Measurements from ENCODE around the gene ZBTB6.
"Not testable (repeated sequence)": the region's sequence is repeated elsewhere in the genome, so short reads cannot be mapped to it uniquely, and the experiment has no call there.

Gene ZBTB6

GRCh38 chr9:122922713-122923112 lies 9.6 kb upstream of the ZBTB6 start:
- DNase-seq (ENCODE audit: extremely low read depth, insufficient read length): no peak
- H3K4me3 ChIP-seq (replicated peaks; ENCODE audit: low read depth, low read length): no peak overlapping the region
- H3K36me3 ChIP-seq (ENCODE audit: control insufficient read depth, insufficient read depth, low read length): peaks cover 3% of the 10 kb centered on the region
- TF ChIP-seq CTCF (IDR thresholded peaks at IDR 0.05; ENCODE audit: insufficient read depth, low read length, poor library complexity, severe bottlenecking): no peak
- H3K27me3 ChIP-seq (replicated peaks; ENCODE audit: control insufficient read depth, insufficient read depth, low read length): no peaks in the 10 kb centered on the region

- no peak for DNase-seq (ENCODE audit: extremely low read depth, insufficient read length)
- peaks cover 3% of the 10 kb centered on the region for H3K36me3 ChIP-seq (ENCODE audit: control insufficient read depth, insufficient read depth, low read length)
- H3K4me3 ChIP-seq (replicated peaks; ENCODE audit: low read depth, low read length): no peak overlapping the region
- TF ChIP-seq CTCF (IDR thresholded peaks at IDR 0.05; ENCODE audit: insufficient read depth, low read length, poor library complexity, severe bottlenecking): no peak
- H3K27me3 ChIP-seq (replicated peaks; ENCODE audit: control insufficient read depth, insufficient read depth, low read length): no peaks in the 10 kb centered on the region
Measured at GRCh38 chr9:122918310-122918709, 5.2 kb upstream of the ZBTB6 start.

- peak overlapping the region; percentile 82 for H3K4me3 ChIP-seq (replicated peaks; ENCODE audit: low read depth, low read length)
- no peaks in the 10 kb centered on the region for H3K27me3 ChIP-seq (replicated peaks; ENCODE audit: control insufficient read depth, insufficient read depth, low read length)
- peaks cover 3% of the 10 kb centered on the region; the same call in 1 of the 2 replicates for H3K36me3 ChIP-seq (ENCODE audit: control insufficient read depth, insufficient read depth, low read length)
- TF ChIP-seq CTCF (IDR thresholded peaks at IDR 0.05; ENCODE audit: insufficient read depth, low read length, poor library complexity, severe bottlenecking): no peak
- DNase-seq (ENCODE audit: extremely low read depth, insufficient read length): no peak
Measured at GRCh38 chr9:122912671-122912963, 506 bp downstream of the ZBTB6 start.

GRCh38 chr9:122906122-122906521 lies 7.0 kb downstream of the ZBTB6 start:
- not testable (repeated sequence) for H3K36me3 ChIP-seq (ENCODE audit: control insufficient read depth, insufficient read depth, low read length); H3K4me3 ChIP-seq (replicated peaks; ENCODE audit: low read depth, low read length); H3K27me3 ChIP-seq (replicated peaks; ENCODE audit: control insufficient read depth, insufficient read depth, low read length); DNase-seq (ENCODE audit: extremely low read depth, insufficient read length)

- DNase-seq (ENCODE audit: extremely low read depth, insufficient read length): peak; percentile 92
- Histone ChIP-seq H3K4me3 (replicated peaks; ENCODE audit: low read depth, low read length) (peak within 1 kb of the TSS; percentile 86), H3K36me3 (ENCODE audit: control insufficient read depth, insufficient read depth, low read length) (no peaks in the 10 kb centered on the region), H3K27me3 (replicated peaks; ENCODE audit: control insufficient read depth, insufficient read depth, low read length) (no peaks in the 10 kb centered on the region)
- no peak for TF ChIP-seq CTCF (IDR thresholded peaks at IDR 0.05; ENCODE audit: insufficient read depth, low read length, poor library complexity, severe bottlenecking)
Measured at GRCh38 chr9:122904823-122905710, 8.1 kb downstream of the ZBTB6 start, which contains the start of gene RC3H2. RC3H2 (minus strand) TSS chr9:122905359; CDS start chr9:122897509, 7,850 bp downstream.

- Histone ChIP-seq H3K36me3 (ENCODE audit: control insufficient read depth, insufficient read depth, low read length) (no peaks in the 10 kb centered on the region), H3K4me3 (replicated peaks; ENCODE audit: low read depth, low read length) (peak overlapping the region; percentile 86), H3K27me3 (replicated peaks; ENCODE audit: control insufficient read depth, insufficient read depth, low read length) (no peaks in the 10 kb centered on the region)
- no peak for DNase-seq (ENCODE audit: extremely low read depth, insufficient read length)
- no peak for TF ChIP-seq CTCF (IDR thresholded peaks at IDR 0.05; ENCODE audit: insufficient read depth, low read length, poor library complexity, severe bottlenecking)
Measured at GRCh38 chr9:122904466-122904822, 8.7 kb downstream of the ZBTB6 start.
